OCI-LY1 (cell line): ENCODE results near the gene OXT.
"Not testable (repeated sequence)": the region's sequence is repeated elsewhere in the genome, so short reads cannot be mapped to it uniquely, and the experiment has no call there.

ENCODE experiments used
- H2AFZ ChIP-seq: fragments of 200-600 bp; sonication (generic), shearing (Covaris generic); 2 replicates; pipeline ENCODE4 v1.6.0; 2014; ENCODE audit warnings: antibody characterized with exemption, mild to moderate bottlenecking, low read length
- H3F3A ChIP-seq: fragments of 200-600 bp; sonication (generic), shearing (Covaris generic); 2 replicates; pipeline ENCODE4 v1.6.0; 2014; ENCODE audit warnings: mild to moderate bottlenecking, antibody characterized with exemption, low read length, moderate library complexity; ENCODE audit not compliant: insufficient read depth
- H3K27ac ChIP-seq: fragments of 200-600 bp; sonication (generic); 2 replicates; pipeline ENCODE4 v1.5.1; 2014; ENCODE audit warnings: low read length, mixed run types, mild to moderate bottlenecking, low read depth; ENCODE audit not compliant: poor library complexity, severe bottlenecking
- H3K27me3 ChIP-seq: fragments of 200-600 bp; sonication (generic); 2 replicates; pipeline ENCODE4 v1.6.0; 2014; ENCODE audit warnings: antibody characterized with exemption, mild to moderate bottlenecking, low read length, moderate library complexity; ENCODE audit not compliant: insufficient read depth
- H3K36me3 ChIP-seq: fragments of 200-600 bp; sonication (generic); 2 replicates; pipeline ENCODE4 v1.6.1; 2014; ENCODE audit warnings: mild to moderate bottlenecking, antibody characterized with exemption, low read length, moderate library complexity, mixed read lengths; ENCODE audit not compliant: insufficient read depth
- H3K4me1 ChIP-seq: fragments of 200-600 bp; sonication (generic); 2 replicates; pipeline ENCODE4 v1.5.1; 2014; ENCODE audit warnings: mild to moderate bottlenecking, low read length, moderate library complexity; ENCODE audit not compliant: insufficient read depth, severe bottlenecking
- H3K4me2 ChIP-seq: fragments of 200-600 bp; sonication (generic), shearing (Covaris generic); 2 replicates; pipeline ENCODE4 v1.6.1; 2014; ENCODE audit warnings: low read length
- H3K4me3 ChIP-seq: fragments of 200-600 bp; sonication (generic); 2 replicates; pipeline ENCODE4 v1.5.1; 2014; ENCODE audit warnings: low read length, low read depth, mild to moderate bottlenecking, mixed read lengths; ENCODE audit not compliant: poor library complexity, severe bottlenecking
- H3K79me2 ChIP-seq: fragments of 200-600 bp; shearing (Covaris generic); 2 replicates; pipeline ENCODE4 v1.6.1; 2016; ENCODE audit warnings: mixed run types, low read length, mixed read lengths; ENCODE audit not compliant: insufficient read depth
- H3K9ac ChIP-seq: fragments of 200-600 bp; sonication (generic), shearing (Covaris generic); 2 replicates; pipeline ENCODE4 v1.6.1; 2014; ENCODE audit warnings: mild to moderate bottlenecking, low read length, mixed read lengths
- H3K9me2 ChIP-seq: fragments of 200-600 bp; sonication (generic), shearing (Covaris generic); 2 replicates; pipeline ENCODE4 v1.6.1; 2014; ENCODE audit warnings: low read depth, mild to moderate bottlenecking, low read length, mixed read lengths
- H3K9me3 ChIP-seq: fragments of 200-600 bp; shearing (Covaris generic); 2 replicates; pipeline ENCODE4 v1.6.1; 2014; ENCODE audit warnings: low read length, mixed read lengths
- H4K20me1 ChIP-seq: fragments of 200-600 bp; sonication (generic), shearing (Covaris generic); 2 replicates; pipeline ENCODE4 v1.6.0; 2016; ENCODE audit warnings: mild to moderate bottlenecking, low read length; ENCODE audit not compliant: insufficient read depth
- CTCF ChIP-seq: fragments of 200-600 bp; sonication (generic), shearing (Covaris generic); IDR thresholded peaks from 2 replicates; pipeline ENCODE4 v1.5.1; 2017; ENCODE audit warnings: mild to moderate bottlenecking, antibody characterized with exemption, low read length, moderate library complexity, mixed read lengths
- EZH2 ChIP-seq: fragments of 200-600 bp; sonication (generic), shearing (Covaris generic); IDR thresholded peaks from 2 replicates; pipeline ENCODE4 v1.8.0; 2017; ENCODE audit warnings: borderline replicate concordance, mixed run types, mild to moderate bottlenecking, antibody characterized with exemption, low read length, moderate library complexity, mixed read lengths

Gene OXT

GRCh38 chr20:3070725-3071124 is 695 bp upstream of the OXT start:
- no peaks in the 10 kb centered on the region for H3K4me1 ChIP-seq
- no peak overlapping the region for H3K4me2 ChIP-seq
- no peaks in the 10 kb centered on the region for H3K36me3 ChIP-seq
- TF ChIP-seq CTCF (no peak), EZH2 (no peak)
- no peak overlapping the region for H3K9ac ChIP-seq
- H3K27ac ChIP-seq: no peak overlapping the region
- no peak overlapping the region for H2AFZ ChIP-seq
- H3K4me3 ChIP-seq: no peak overlapping the region
- no peaks in the 10 kb centered on the region for H4K20me1 ChIP-seq
- H3K79me2 ChIP-seq: no peaks in the 10 kb centered on the region
- no peaks in the 10 kb centered on the region for H3F3A ChIP-seq
- no peaks in the 10 kb centered on the region for H3K9me3 ChIP-seq
- H3K27me3 ChIP-seq: no peaks in the 10 kb centered on the region; the same call in 1 of the 2 replicates
- H3K9me2 ChIP-seq: no peaks in the 10 kb centered on the region

GRCh38 chr20:3071266-3071609 is 182 bp upstream of the OXT start:
- Histone ChIP-seq H3K9ac (no peak overlapping the region), H4K20me1 (no peaks in the 10 kb centered on the region), H3K4me1 (no peaks in the 10 kb centered on the region), H2AFZ (no peak overlapping the region), H3K36me3 (no peaks in the 10 kb centered on the region), H3K9me3 (no peaks in the 10 kb centered on the region), H3F3A (no peaks in the 10 kb centered on the region), H3K27me3 (no peaks in the 10 kb centered on the region; the same call in 1 of the 2 replicates), H3K9me2 (no peaks in the 10 kb centered on the region), H3K79me2 (no peaks in the 10 kb centered on the region), H3K4me2 (no peak overlapping the region), H3K4me3 (no peak overlapping the region), H3K27ac (no peak overlapping the region)
- no peak for TF ChIP-seq CTCF
- no peak for TF ChIP-seq EZH2

GRCh38 chr20:3072530-3073250 is 1.3 kb downstream of the OXT start:
- no peak overlapping the region for H3K4me3 ChIP-seq

GRCh38 chr20:3073251-3073643 is 1.8 kb downstream of the OXT start:
- H3K4me1 ChIP-seq, H3K9me2 ChIP-seq, H2AFZ ChIP-seq, H3K9me3 ChIP-seq, H3K79me2 ChIP-seq, H3F3A ChIP-seq, H3K27me3 ChIP-seq, H3K4me3 ChIP-seq, H3K4me2 ChIP-seq, H3K9ac ChIP-seq, H4K20me1 ChIP-seq, H3K27ac ChIP-seq, H3K36me3 ChIP-seq: not testable (repeated sequence)

More at GRCh38 chr20:3072530-3073250, 1.3 kb downstream of the OXT start:
- no peaks in the 10 kb centered on the region for H3K4me1 ChIP-seq
- no peaks in the 10 kb centered on the region for H3K9me3 ChIP-seq
- TF ChIP-seq CTCF (no peak), EZH2 (no peak)
- no peak overlapping the region for H2AFZ ChIP-seq
- no peaks in the 10 kb centered on the region for H3K79me2 ChIP-seq
- H3K27ac ChIP-seq: no peak overlapping the region
- no peaks in the 10 kb centered on the region; the same call in 1 of the 2 replicates for H3K27me3 ChIP-seq
- no peaks in the 10 kb centered on the region for H3K36me3 ChIP-seq
- H4K20me1 ChIP-seq: no peaks in the 10 kb centered on the region
- H3K4me2 ChIP-seq: no peak overlapping the region
- no peak overlapping the region for H3K9ac ChIP-seq
- H3K9me2 ChIP-seq: no peaks in the 10 kb centered on the region
- H3F3A ChIP-seq: no peaks in the 10 kb centered on the region
